ENCODE results near the gene SMIM36.
"Not testable (repeated sequence)": the region's sequence is repeated elsewhere in the genome, so short reads cannot be mapped to it uniquely, and the experiment has no call there.

The SMIM36 gene

DNA sequence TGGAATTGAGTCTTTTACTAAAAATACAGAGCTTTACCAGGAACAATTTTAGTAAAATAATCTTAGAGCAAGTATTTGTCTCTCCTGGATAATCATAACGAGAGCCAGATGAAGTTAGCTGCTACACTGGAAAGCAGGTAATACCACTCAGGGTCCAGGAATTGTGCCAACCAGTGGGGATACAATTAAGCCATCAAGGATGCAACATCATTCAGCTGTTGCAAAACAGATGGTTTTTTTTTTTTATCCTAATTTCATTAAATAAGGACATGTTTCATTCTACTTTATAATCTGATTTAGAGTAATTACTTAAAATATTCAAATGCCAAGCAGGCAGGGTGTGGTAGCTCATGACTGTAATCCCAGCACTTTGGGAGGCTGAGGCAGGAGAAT lies 99.8 kb downstream of the SMIM36 start:
- no peak for DNase-seq

DNA sequence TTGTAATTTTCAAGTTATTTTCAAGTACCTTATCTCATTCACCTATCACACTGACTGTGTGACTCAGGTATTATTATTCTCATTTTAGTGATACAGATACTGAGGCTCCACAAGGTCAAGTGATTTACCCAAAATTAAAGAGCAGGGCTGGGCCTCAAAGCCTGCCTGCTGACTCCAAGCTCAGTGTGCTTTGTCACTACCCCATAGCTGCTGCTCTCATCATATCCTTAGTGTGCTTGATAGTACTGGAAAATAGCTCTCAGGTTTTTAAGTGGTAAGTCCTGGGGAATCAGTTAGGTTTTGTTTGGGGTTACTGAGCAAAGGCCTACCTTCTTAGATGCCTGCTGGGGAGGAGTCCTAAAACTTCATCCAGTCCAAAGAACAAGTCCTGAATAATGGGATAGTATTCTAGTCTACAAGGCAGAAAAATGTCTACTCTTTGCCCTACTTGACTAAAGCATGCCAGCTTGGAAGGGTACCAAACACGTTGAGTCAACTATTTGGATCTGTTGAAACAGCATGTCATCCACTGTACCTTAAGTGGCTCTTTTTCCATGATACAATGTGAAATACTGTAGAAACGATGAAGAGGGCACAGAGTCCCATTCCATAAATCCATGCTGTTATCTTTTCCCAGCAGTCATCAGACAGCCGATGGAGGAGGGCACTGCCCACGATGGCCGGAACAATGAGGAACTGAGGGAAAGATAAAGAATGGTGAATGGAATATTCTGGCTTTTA lies 100.4 kb downstream of the SMIM36 start:
- DNase-seq: no peak

DNA sequence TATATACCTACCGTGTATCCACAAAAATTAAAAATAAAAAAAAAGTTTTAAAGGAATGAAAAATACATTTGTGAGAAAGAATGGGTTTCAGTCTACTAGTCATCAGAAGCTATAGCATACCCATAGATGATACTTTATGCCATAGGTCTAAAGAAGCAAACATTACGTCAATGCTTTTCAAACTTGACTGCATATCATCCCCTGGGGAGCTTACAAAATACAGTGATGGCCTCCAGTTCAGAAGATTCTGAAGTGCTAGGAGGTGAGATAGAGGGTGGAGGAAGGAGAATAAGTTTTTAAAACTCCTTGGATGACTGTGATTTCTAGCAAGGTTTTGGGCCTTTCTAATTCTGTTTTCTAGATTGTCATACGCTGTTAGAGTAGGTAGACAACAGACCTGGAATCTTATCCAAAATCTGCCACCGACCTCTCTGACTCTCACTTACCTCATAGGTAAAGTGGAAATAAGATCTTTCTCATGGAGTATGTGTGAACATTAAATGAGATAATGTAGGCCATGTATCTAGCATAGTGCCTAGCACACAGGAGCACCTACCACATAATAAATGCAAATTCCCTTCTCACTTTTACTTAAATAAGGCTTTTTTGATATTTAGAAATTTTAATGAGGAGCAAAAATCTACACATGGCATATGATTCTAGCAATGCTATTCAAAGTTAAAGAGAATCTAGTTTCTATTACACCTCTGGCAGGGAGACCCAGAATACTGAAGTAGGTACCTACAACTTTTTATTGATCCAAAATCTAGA lies 102.0 kb downstream of the SMIM36 start:
- DNase-seq: no peak

DNA sequence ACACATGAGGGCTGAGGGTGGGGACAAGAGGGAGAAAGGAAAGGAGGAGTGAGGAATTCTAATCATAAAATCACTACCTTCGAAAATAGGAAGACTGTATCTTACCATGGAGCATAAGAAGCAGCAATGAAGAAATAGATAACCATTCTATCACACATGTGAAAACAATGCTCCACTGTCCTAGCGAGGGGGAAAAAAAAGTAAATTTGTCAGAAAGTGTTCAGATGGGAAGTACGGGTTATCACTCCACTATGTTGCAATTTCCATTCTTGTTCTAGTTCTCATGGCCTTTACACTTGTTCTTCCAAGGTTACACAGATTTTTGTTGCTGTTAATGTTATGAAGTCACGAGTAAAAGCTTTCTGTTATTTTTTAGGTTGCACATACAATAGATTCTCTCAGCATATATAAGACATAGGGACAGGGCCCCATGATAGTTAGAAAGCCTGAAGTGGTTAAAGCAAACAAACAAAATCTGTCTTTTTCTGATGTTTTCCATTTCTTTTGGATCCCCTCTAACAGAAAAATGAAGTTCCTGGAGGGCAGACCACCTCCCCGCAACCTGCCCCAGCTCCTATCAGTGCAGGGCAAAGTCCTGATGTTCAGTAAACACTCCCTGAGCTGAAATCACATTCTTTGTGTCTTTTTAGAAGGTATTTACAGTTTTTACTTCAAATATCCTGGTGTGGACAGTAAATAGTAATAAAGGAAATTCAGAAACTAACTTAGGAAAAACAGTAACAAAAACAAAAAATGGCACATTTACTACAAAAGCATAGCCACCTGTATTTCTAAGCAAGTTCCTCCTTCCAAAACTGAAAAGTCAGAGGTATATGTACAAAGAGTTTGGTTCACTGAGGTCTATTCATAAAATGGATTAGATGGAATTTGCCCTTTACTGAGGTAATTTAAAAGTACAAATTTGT lies 103.3 kb downstream of the SMIM36 start:
- no peak for DNase-seq

GRCh38 chr17:55405600-55405999 lies 105.7 kb downstream of the SMIM36 start:
- DNase-seq: no peak

- DNase-seq: not testable (repeated sequence)
Measured at GRCh38 chr17:55404197-55404596, 107.1 kb downstream of the SMIM36 start.

DNA sequence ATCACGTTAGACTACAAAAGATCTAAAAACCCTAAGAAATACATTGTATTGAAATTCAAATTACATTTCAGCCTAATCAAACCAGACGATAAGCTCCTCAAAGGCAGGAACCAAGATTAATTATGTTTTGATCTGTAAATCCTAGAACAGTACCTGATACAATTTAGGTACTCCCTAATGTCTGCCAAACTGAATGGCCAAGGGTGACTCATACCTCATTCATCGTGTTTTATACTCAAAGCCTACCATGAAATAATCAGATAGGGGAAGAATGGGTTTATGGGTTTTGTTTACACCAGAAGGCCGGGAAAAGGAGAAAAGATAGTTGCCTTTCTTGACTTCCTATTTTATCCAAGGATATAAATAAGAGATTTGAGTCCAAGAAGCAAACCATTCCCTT lies 108.9 kb downstream of the SMIM36 start:
- no peak for DNase-seq
